Liver (tissue), 9 donors: ENCODE results near the gene SELENOO. TPM values are rescaled to one million over a fixed set of nuclear protein-coding genes. Genes with fewer than 3 reads are reported as not detected.

Experiments
- DNase-seq: peaks from one replicate; pipeline ENCODE4 v3.0.0-alpha.2; 2017; ENCODE audit warnings: low spot score
- H3K27ac ChIP-seq, 2 donors: one replicate each; pipeline ENCODE4 v1.7.0; 2013; ENCODE audit warnings: inconsistent platforms in 2 of 2, low read length in 2 of 2, control low read depth in 1 of 2, low read depth in 1 of 2, mild to moderate bottlenecking in 1 of 2
- H3K27me3 ChIP-seq, 4 donors: one replicate each; pipeline versions ENCODE4 v1.6.1 to v1.7.0; 2013; ENCODE audit warnings: low read length in 3 of 4, inconsistent platforms in 1 of 4, mild to moderate bottlenecking in 1 of 4, moderate library complexity in 1 of 4; ENCODE audit not compliant: control insufficient read depth in 4 of 4, insufficient read depth in 4 of 4
- H3K36me3 ChIP-seq, 4 donors: one replicate each; pipeline versions ENCODE4 v1.6.1 to v1.7.0; 2013; ENCODE audit warnings: low read length in 3 of 4, mild to moderate bottlenecking in 3 of 4, low read depth in 1 of 4, moderate library complexity in 1 of 4; ENCODE audit not compliant: control insufficient read depth in 4 of 4, insufficient read depth in 3 of 4
- H3K4me1 ChIP-seq, 4 donors: one replicate each; pipeline versions ENCODE4 v1.6.1 to v1.7.0; 2013; ENCODE audit warnings: low read length in 3 of 4, mild to moderate bottlenecking in 3 of 4, moderate library complexity in 1 of 4; ENCODE audit not compliant: control insufficient read depth in 4 of 4, insufficient read depth in 4 of 4
- H3K4me3 ChIP-seq, 3 donors: one replicate each; pipeline versions ENCODE4 v1.6.1 to v1.7.0; 2013; ENCODE audit warnings: low read length in 3 of 3, control low read depth in 1 of 3, low read depth in 1 of 3, mild to moderate bottlenecking in 1 of 3
- H3K9ac ChIP-seq, 2 donors: one replicate each; pipeline ENCODE4 v1.7.0; 2013; ENCODE audit warnings: low read length in 2 of 2, mild to moderate bottlenecking in 2 of 2, moderate library complexity in 2 of 2, control low read depth in 1 of 2, low read depth in 1 of 2
- H3K9me3 ChIP-seq, 4 donors: one replicate each; pipeline versions ENCODE4 v1.6.1 to v1.7.0; 2013; ENCODE audit warnings: low read length in 3 of 4; ENCODE audit not compliant: control insufficient read depth in 4 of 4
- EGR1 ChIP-seq, 2 donors: IDR thresholded peaks; 2 replicates each; pipeline ENCODE4 v1.6.1; 2016 to 2018; ENCODE audit warnings: antibody characterized with exemption in 2 of 2, low read depth in 2 of 2
- FOXA1 ChIP-seq: IDR thresholded peaks from 2 replicates; pipeline ENCODE4 v1.6.1; 2016; ENCODE audit warnings: antibody characterized with exemption
- FOXA2 ChIP-seq: IDR thresholded peaks from 2 replicates; pipeline ENCODE4 v1.6.1; 2016; ENCODE audit warnings: antibody characterized with exemption
- GABPA ChIP-seq, 2 donors: IDR thresholded peaks in 1 of 2; conservative IDR thresholded peaks in 1 of 2; 2 replicates each; pipeline ENCODE4 v1.6.1; 2016; ENCODE audit warnings: antibody characterized with exemption in 2 of 2, mild to moderate bottlenecking in 1 of 2, moderate library complexity in 1 of 2
- HNF4A ChIP-seq, 2 donors: conservative IDR thresholded peaks; 2 replicates each; pipeline ENCODE4 v1.6.1; 2016; ENCODE audit warnings: antibody characterized with exemption in 2 of 2, mild to moderate bottlenecking in 2 of 2
- HNF4G ChIP-seq: IDR thresholded peaks from 2 replicates; pipeline ENCODE4 v1.6.1; 2016; ENCODE audit warnings: antibody characterized with exemption
- JUND ChIP-seq, 2 donors: IDR thresholded peaks; 2 replicates each; pipeline ENCODE4 v1.6.1; 2016; ENCODE audit warnings: antibody characterized with exemption in 2 of 2
- NR2F2 ChIP-seq: IDR thresholded peaks from 2 replicates; pipeline ENCODE4 v1.6.1; 2016; ENCODE audit warnings: antibody characterized with exemption
- RAD21 ChIP-seq, 2 donors: IDR thresholded peaks; 2 replicates each; pipeline ENCODE4 v1.6.1; 2016; ENCODE audit warnings: antibody characterized with exemption in 2 of 2, mild to moderate bottlenecking in 2 of 2
- RXRA ChIP-seq, 2 donors: IDR thresholded peaks; 2 replicates each; pipeline ENCODE4 v1.6.1; 2017 to 2018; ENCODE audit warnings: antibody characterized with exemption in 2 of 2, mild to moderate bottlenecking in 1 of 2
- SP1 ChIP-seq: IDR thresholded peaks from 2 replicates; pipeline ENCODE4 v1.6.1; 2018; ENCODE audit warnings: antibody characterized with exemption, mild to moderate bottlenecking
- TAF1 ChIP-seq: conservative IDR thresholded peaks from 2 replicates; pipeline ENCODE4 v1.6.1; 2016; ENCODE audit warnings: antibody characterized with exemption, mild to moderate bottlenecking
- YY1 ChIP-seq: IDR thresholded peaks from 2 replicates; pipeline ENCODE4 v1.6.1; 2016; ENCODE audit warnings: antibody characterized with exemption, mild to moderate bottlenecking
- WGBS: extraction: QIAGEN DNeasy Blood & Tissue Kit; methylation state at CpG from one replicate; pipeline ENCODE4 v1.1.7; 2013; 5-methylcytosine and 5-hydroxymethylcytosine counted together
- polyA plus RNA-seq, 2 donors: library from polyadenylated mRNA; stranded (reverse) in 1 of 2; unstranded in 1 of 2; fragments of 200-250 nt in 1 of 2; fragments of >200 nt in 1 of 2; fragmentation: Nextera tagmentation in 1 of 2; extraction: Ambion mirVana in 1 of 2; gene quantifications; one replicate each; pipeline versions ENCODE4 v1.2.1 to v1.2.3, GENCODE V29; 2013 to 2015
- total RNA-seq, 2 donors: library from RNA; depleted of rRNA; stranded (reverse); fragments of >200 nt; gene quantifications; one replicate each; pipeline ENCODE4 v1.2.3, GENCODE V29; 2014
- TF ChIP-seq, protein P1 (sequence below): IDR thresholded peaks from 2 replicates; pipeline ENCODE4 v1.6.1; 2016; ENCODE audit warnings: antibody characterized with exemption
- TF ChIP-seq, protein P2 (sequence below): IDR thresholded peaks from 2 replicates; pipeline ENCODE4 v1.6.1; 2016; ENCODE audit warnings: antibody characterized with exemption
- TF ChIP-seq, protein P3 (sequence below): IDR thresholded peaks from 2 replicates; pipeline ENCODE4 v1.6.1; 2016; ENCODE audit warnings: antibody characterized with exemption, mild to moderate bottlenecking
- TF ChIP-seq, protein P4 (sequence below): fragments of 150-350 bp; IDR thresholded peaks from 2 replicates; pipeline ENCODE4 v1.5.1; 2017; ENCODE audit warnings: improper control_type of control experiment, low read depth, low read length; ENCODE audit not compliant: missing input control
- TF ChIP-seq, protein P5 (sequence below): IDR thresholded peaks from 2 replicates; pipeline ENCODE4 v1.6.1; 2016; ENCODE audit warnings: antibody characterized with exemption
- donor health status: healthy.
- donor health status: healthy.
- donor health status: healthy.
- donor health status: healthy.
- donor health status: healthy.

The SELENOO gene
- total and polyA plus RNA-seq, 4 donors, result 16.4 to 59.2 (median 42.2) TPM

DNA sequence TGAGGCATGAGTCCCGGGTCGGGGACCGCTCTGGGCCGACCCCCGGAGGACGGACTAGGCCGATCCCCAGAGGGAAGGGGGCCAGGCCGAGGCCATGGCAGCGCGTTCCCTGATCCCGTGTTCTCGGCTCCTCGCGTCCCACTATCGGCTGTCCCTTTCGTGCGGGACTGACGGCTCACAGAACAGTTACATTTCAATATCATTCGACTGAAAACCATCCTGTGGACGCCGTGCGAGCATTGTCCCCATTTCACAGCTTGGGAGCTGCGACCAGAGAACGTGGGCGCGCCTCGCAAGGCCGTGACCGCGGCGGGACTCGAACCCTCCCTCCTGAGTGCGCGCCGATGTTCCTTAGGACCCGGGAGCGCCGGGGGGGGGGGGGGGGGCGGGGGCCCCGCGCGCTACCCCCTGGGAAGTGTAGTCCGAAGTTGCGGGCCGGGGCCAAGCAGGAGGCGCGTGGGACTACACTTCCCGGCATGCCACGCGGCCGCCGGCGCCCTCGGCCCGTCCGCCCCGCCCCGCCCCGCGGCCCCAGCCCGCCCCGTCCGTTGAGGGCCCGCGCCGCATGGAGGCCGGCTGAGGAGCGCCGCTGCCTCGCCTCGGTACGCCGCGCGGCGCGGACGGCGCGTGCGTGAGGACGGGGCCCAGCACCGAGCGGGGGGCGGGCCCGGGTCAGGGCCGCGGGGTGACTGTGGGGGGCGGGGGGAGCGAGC, 15.3 kb upstream of the SELENOO start, which contains the start of gene TRABD:
Gene TRABD, plus strand, starts transcription at position 539 of the 713 bp plus-strand sequence. CDS start 7,148 bp downstream, outside the sequence.
- 1% methylated on average over 88 of the region's 90 CpGs for WGBS
- TF ChIP-seq FOXA1 (no peak), HNF4G (no peak), GABPA (IDR thresholded peaks at IDR 0.05 in 1 of 2, conservative IDR thresholded peaks at IDR 0.05 in 1 of 2) (no peak), HNF4A (conservative IDR thresholded peaks at IDR 0.05) (no peak), TAF1 (no peak), NR2F2 (no peak), YY1 (no peak), JUND (IDR thresholded peaks at IDR 0.05) (no peak), EGR1 (IDR thresholded peaks at IDR 0.05; ENCODE audit: low read depth in 2 of 2) (no peak), SP1 (no peak), RAD21 (IDR thresholded peaks at IDR 0.05) (no peak), RXRA (IDR thresholded peaks at IDR 0.05) (no peak), FOXA2 (no peak)
- TF ChIP-seq, protein P1, sequence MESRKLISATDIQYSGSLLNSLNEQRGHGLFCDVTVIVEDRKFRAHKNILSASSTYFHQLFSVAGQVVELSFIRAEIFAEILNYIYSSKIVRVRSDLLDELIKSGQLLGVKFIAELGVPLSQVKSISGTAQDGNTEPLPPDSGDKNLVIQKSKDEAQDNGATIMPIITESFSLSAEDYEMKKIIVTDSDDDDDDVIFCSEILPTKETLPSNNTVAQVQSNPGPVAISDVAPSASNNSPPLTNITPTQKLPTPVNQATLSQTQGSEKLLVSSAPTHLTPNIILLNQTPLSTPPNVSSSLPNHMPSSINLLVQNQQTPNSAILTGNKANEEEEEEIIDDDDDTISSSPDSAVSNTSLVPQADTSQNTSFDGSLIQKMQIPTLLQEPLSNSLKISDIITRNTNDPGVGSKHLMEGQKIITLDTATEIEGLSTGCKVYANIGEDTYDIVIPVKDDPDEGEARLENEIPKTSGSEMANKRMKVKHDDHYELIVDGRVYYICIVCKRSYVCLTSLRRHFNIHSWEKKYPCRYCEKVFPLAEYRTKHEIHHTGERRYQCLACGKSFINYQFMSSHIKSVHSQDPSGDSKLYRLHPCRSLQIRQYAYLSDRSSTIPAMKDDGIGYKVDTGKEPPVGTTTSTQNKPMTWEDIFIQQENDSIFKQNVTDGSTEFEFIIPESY, result no peak
- TF ChIP-seq, protein P2, sequence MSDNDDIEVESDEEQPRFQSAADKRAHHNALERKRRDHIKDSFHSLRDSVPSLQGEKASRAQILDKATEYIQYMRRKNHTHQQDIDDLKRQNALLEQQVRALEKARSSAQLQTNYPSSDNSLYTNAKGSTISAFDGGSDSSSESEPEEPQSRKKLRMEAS, result no peak
- TF ChIP-seq, protein P3, sequence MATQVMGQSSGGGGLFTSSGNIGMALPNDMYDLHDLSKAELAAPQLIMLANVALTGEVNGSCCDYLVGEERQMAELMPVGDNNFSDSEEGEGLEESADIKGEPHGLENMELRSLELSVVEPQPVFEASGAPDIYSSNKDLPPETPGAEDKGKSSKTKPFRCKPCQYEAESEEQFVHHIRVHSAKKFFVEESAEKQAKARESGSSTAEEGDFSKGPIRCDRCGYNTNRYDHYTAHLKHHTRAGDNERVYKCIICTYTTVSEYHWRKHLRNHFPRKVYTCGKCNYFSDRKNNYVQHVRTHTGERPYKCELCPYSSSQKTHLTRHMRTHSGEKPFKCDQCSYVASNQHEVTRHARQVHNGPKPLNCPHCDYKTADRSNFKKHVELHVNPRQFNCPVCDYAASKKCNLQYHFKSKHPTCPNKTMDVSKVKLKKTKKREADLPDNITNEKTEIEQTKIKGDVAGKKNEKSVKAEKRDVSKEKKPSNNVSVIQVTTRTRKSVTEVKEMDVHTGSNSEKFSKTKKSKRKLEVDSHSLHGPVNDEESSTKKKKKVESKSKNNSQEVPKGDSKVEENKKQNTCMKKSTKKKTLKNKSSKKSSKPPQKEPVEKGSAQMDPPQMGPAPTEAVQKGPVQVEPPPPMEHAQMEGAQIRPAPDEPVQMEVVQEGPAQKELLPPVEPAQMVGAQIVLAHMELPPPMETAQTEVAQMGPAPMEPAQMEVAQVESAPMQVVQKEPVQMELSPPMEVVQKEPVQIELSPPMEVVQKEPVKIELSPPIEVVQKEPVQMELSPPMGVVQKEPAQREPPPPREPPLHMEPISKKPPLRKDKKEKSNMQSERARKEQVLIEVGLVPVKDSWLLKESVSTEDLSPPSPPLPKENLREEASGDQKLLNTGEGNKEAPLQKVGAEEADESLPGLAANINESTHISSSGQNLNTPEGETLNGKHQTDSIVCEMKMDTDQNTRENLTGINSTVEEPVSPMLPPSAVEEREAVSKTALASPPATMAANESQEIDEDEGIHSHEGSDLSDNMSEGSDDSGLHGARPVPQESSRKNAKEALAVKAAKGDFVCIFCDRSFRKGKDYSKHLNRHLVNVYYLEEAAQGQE, result no peak
- TF ChIP-seq, protein P4, sequence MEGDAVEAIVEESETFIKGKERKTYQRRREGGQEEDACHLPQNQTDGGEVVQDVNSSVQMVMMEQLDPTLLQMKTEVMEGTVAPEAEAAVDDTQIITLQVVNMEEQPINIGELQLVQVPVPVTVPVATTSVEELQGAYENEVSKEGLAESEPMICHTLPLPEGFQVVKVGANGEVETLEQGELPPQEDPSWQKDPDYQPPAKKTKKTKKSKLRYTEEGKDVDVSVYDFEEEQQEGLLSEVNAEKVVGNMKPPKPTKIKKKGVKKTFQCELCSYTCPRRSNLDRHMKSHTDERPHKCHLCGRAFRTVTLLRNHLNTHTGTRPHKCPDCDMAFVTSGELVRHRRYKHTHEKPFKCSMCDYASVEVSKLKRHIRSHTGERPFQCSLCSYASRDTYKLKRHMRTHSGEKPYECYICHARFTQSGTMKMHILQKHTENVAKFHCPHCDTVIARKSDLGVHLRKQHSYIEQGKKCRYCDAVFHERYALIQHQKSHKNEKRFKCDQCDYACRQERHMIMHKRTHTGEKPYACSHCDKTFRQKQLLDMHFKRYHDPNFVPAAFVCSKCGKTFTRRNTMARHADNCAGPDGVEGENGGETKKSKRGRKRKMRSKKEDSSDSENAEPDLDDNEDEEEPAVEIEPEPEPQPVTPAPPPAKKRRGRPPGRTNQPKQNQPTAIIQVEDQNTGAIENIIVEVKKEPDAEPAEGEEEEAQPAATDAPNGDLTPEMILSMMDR, result no peak
- TF ChIP-seq, protein P5, sequence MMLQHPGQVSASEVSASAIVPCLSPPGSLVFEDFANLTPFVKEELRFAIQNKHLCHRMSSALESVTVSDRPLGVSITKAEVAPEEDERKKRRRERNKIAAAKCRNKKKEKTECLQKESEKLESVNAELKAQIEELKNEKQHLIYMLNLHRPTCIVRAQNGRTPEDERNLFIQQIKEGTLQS, result no peak
- no peaks in the 10 kb centered on the region for H3K9me3 ChIP-seq
- peaks cover 22 to 44% (median 30%) of the 10 kb centered on the region in 4 donors for H3K4me1 ChIP-seq
- H3K27me3 ChIP-seq, result no peaks in the 10 kb centered on the region
- peaks cover 0 to 3% (median 0%) of the 10 kb centered on the region in 4 donors for H3K36me3 ChIP-seq
- peak within 1 kb of the TSS; percentile 61 to 92 (median 69) for H3K4me3 ChIP-seq
- H3K9ac ChIP-seq, result peak within 1 kb of the TSS in 1 of 2 donors; percentile 88
- peak within 1 kb of the TSS; percentile 28 to 48 for H3K27ac ChIP-seq
- peak; percentile 92 for DNase-seq
